Left ventricle myocardium inferior (tissue), 1 donor: Measurements from ENCODE around the gene RPP25L. TPM values are rescaled to one million over a fixed set of nuclear protein-coding genes. Genes with fewer than 3 reads are reported as not detected.

Source experiments
- DNase-seq: peaks from one replicate; pipeline ENCODE4 v3.0.0-alpha.2; 2020
- H3K27ac ChIP-seq: fragments of 200-600 bp; replicated peaks from 2 replicates; pipeline ENCODE4 v1.8.0; 2021
- H3K27me3 ChIP-seq: fragments of 200-600 bp; 2 replicates; pipeline ENCODE4 v1.8.0; 2021; ENCODE audit warnings: low read depth
- H3K36me3 ChIP-seq: fragments of 200-600 bp; 2 replicates; pipeline ENCODE4 v1.8.0; 2021
- H3K4me1 ChIP-seq: fragments of 200-600 bp; 2 replicates; pipeline ENCODE4 v1.8.0; 2021
- H3K4me3 ChIP-seq: fragments of 200-600 bp; 2 replicates; pipeline ENCODE4 v1.8.0; 2021; ENCODE audit warnings: mild to moderate bottlenecking, moderate library complexity
- H3K9me3 ChIP-seq: fragments of 200-600 bp; replicated peaks from 2 replicates; pipeline ENCODE4 v1.8.0; 2021
- intact Hi-C: fragments of 100-400 bp; cut with micrococcal nuclease; formaldehyde crosslinking; loops from one replicate; pipeline ENCODE4 v1.11.0; 2022
- total RNA-seq: library from RNA; stranded (reverse); fragmentation: NEBNext Ultra II Directional; extraction: Animal tissue kit (Norgen Biotek cat#: 25700); gene quantifications from one replicate; pipeline ENCODE4 v1.2.1, GENCODE V29; 2021
- TF ChIP-seq, protein P1 (sequence below): fragments of 200-600 bp; IDR thresholded peaks from 2 replicates; pipeline ENCODE4 v1.8.0; 2021; ENCODE audit warnings: antibody characterized with exemption, mild to moderate bottlenecking, borderline replicate concordance
- donor health status: DM: no; HTN: yes; CAD: no; lungs with severe emphysema.

RPP25L gene
- total RNA-seq, 1 donor from 2014 or later = 42.8 TPM

DNA sequence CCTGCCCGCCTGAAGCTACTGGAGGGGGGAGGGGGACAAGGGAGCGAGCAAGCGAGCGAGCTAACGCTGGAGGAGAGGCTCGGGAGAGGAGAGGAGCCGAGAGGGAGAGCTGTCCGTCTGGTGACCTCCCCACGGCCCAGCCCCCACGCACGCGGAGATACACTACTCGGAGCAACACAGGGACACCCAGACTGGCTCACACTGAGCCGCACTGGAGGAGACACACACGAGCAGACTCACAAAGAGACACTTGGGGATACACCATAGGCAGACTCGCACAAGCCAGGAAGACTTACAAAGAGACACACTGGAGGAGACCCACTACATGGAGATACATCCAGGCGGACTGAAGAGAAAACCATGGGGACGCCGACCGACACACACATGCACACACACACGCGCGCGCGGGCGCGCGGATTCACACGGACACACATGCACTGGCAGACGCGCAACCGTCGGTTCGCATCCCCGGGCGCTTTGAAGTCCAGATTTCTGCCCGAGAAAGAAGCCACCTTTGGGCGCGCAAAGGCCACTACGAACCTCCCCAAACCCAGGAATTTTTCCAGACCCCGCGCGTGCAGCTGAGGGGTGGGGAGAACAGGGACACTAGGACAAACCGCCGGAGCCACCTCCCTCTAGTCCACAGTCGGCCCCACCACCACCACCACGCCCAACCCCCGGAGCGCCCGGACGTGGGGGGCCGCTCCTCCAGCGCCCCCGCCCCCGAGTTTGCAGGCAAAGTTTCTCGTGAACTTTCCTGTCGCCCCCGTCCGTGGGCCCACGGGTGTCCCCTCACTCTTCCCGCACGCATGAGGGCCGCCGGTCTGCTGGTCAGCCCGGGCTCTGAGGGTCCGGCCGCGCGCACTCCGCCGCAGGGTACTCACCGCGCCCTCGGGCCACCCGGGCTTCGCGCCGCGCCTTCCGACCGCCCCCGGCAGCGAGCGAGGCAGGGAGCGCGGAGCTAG is 22.9 kb downstream of the RPP25L start:
- DNase-seq = no peak
- peaks cover 89% of the 10 kb centered on the region for H3K27me3 ChIP-seq
- H3K4me3 ChIP-seq = peak overlapping the region; percentile 68
- H3K27ac ChIP-seq = no peak overlapping the region
- intact Hi-C loops = no loop called here
- H3K36me3 ChIP-seq = no peaks in the 10 kb centered on the region
- TF ChIP-seq, protein P1, sequence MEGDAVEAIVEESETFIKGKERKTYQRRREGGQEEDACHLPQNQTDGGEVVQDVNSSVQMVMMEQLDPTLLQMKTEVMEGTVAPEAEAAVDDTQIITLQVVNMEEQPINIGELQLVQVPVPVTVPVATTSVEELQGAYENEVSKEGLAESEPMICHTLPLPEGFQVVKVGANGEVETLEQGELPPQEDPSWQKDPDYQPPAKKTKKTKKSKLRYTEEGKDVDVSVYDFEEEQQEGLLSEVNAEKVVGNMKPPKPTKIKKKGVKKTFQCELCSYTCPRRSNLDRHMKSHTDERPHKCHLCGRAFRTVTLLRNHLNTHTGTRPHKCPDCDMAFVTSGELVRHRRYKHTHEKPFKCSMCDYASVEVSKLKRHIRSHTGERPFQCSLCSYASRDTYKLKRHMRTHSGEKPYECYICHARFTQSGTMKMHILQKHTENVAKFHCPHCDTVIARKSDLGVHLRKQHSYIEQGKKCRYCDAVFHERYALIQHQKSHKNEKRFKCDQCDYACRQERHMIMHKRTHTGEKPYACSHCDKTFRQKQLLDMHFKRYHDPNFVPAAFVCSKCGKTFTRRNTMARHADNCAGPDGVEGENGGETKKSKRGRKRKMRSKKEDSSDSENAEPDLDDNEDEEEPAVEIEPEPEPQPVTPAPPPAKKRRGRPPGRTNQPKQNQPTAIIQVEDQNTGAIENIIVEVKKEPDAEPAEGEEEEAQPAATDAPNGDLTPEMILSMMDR = no peak
- no peaks in the 10 kb centered on the region for H3K9me3 ChIP-seq
- H3K4me1 ChIP-seq = peaks cover 52% of the 10 kb centered on the region

GRCh38 chr9:34587271-34587670 is 24.6 kb downstream of the RPP25L start:
- intact Hi-C loops = no loop called here
- DNase-seq = no peak
- Histone ChIP-seq H3K4me3 (no peak overlapping the region), H3K9me3 (no peaks in the 10 kb centered on the region), H3K36me3 (no peaks in the 10 kb centered on the region), H3K4me1 (peaks cover 35% of the 10 kb centered on the region), H3K27ac (no peak overlapping the region), H3K27me3 (peaks cover 93% of the 10 kb centered on the region)
- TF ChIP-seq, protein P1 = no peak

- TF ChIP-seq, protein P1 = no peak
- DNase-seq = no peak
- H3K27me3 ChIP-seq = peaks cover 97% of the 10 kb centered on the region
- intact Hi-C loops = no loop called here
- H3K4me1 ChIP-seq = peaks cover 24% of the 10 kb centered on the region
- H3K9me3 ChIP-seq = no peaks in the 10 kb centered on the region
- H3K4me3 ChIP-seq = no peak overlapping the region
- no peak overlapping the region for H3K27ac ChIP-seq
- H3K36me3 ChIP-seq = no peaks in the 10 kb centered on the region
These were observed 25.8 kb downstream of the RPP25L start for GRCh38 chr9:34585946-34586669.

DNA sequence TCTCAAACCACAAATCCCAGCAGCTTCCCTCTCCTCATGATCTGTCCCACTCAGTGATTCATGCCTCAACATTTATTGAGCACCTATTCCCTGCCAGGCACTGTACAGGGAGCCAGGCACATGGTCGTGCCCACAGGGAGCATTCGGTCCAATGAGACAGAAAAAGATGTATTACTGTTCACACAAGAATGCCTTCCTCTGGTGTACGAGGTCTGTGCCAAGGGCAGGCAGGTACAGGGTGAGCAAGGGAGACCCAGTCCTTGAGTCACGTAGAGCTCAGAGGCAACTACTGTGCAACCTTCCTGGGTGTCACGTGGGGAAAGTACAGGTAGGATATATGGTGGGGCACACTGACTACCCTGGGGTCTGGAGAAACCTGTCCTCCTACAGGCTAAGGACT is 26.9 kb downstream of the RPP25L start:
- Histone ChIP-seq H3K27ac (no peak overlapping the region), H3K36me3 (no peaks in the 10 kb centered on the region), H3K27me3 (peaks cover 97% of the 10 kb centered on the region), H3K4me1 (peaks cover 12% of the 10 kb centered on the region), H3K4me3 (no peak overlapping the region), H3K9me3 (no peaks in the 10 kb centered on the region)
- intact Hi-C loops = no loop called here
- TF ChIP-seq, protein P1 = no peak
- no peak for DNase-seq

DNA sequence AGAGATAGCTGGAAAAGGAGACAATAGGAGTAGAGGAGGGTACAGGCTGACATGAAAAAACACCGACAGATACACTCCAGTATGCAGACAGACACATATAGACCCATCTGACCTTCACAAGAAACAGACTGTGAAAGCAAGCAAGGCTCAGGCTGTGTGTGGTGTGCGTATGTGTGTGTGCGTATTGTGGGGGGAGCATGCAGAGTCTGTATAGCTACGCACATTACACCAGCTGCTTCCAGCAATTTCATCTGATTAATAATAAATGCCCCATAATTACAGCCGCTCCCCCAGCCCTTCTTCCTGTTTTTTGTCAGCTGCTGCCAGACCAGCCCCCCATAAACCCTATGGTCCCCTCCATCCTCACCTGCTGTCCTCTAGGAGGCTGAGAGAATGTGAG is 29.1 kb downstream of the RPP25L start:
- Histone ChIP-seq H3K4me3 (no peak overlapping the region), H3K4me1 (peaks cover 20% of the 10 kb centered on the region), H3K36me3 (no peaks in the 10 kb centered on the region), H3K27ac (no peak overlapping the region), H3K27me3 (peaks cover 97% of the 10 kb centered on the region), H3K9me3 (no peaks in the 10 kb centered on the region)
- TF ChIP-seq, protein P1 = no peak
- no peak for DNase-seq
- intact Hi-C loops = no loop called here
